ENCODE data around the gene TSHZ1.
"Not testable (repeated sequence)": the region's sequence is repeated elsewhere in the genome, so short reads cannot be mapped to it uniquely, and the experiment has no call there.

The TSHZ1 gene

DNA sequence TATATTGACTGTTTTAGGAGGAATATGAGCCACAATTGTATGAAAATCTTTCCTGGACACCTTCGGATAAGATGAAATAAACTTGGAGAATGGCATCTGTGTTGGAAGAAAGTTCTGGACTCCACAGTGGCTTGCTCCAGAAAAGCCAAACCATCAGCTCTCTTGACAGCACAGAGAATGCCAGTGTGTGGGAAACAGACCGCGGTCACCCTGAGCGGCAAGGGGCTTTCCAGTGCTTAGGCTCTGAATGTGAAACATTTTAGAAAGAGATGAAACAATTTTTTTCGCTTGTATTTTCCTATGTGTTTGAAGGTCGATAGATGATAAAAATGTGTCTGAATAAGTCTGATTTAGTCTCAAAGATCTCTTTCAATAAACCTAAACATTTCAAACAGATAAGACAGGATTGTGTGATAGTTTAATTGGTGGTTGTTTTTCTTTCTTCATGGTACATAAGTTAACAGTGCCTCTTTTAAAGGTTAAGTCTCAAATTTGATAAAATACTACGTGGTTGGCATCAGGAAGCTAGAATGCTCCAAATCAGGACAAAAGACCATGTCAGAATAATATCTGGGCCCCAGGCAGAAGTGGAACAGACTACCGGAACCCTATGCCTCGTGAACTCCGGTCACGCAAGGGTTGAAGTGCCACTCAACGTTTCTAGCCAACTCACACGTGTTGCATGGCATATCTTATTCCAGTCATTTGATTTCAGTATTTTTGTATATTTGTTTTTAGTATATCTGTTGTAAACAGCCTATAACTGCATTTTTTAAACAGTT, 30.6 kb upstream of the TSHZ1 start:
- no peak for DNase-seq

DNA sequence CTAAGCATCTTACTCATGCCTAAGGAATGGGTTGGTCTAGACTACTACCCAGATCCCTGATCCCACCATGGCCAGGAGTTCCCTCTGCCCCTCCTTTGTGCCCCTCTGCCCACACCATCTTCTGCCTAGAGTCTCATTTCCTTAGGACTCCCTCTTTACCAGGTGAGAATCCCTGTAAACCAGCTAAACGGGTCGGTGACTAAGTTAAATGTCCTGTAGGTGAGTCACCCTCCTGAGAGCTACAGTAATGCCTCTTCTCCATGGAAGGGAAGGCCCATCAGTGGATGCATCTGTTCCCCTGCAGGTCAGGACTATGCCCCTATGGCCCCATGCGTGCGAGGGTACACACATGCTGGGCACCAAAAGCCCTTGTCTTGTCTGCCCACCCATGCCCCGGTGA, 27.1 kb upstream of the TSHZ1 start:
- no peak for DNase-seq

GRCh38 chr18:75183973-75184493, 26.6 kb upstream of the TSHZ1 start:
- peak in 9 of 51 donors; percentile 25 to 46 (median 34) for DNase-seq

GRCh38 chr18:75185460-75185859, 25.1 kb upstream of the TSHZ1 start:
- DNase-seq, result no peak

GRCh38 chr18:75187702-75188101, 22.9 kb upstream of the TSHZ1 start:
- DNase-seq, result not testable (repeated sequence)

- no peak for DNase-seq
Measured at GRCh38 chr18:75189696-75190095, 20.9 kb upstream of the TSHZ1 start.

- DNase-seq, result no peak
Measured at GRCh38 chr18:75192899-75193298, 17.7 kb upstream of the TSHZ1 start.

DNA sequence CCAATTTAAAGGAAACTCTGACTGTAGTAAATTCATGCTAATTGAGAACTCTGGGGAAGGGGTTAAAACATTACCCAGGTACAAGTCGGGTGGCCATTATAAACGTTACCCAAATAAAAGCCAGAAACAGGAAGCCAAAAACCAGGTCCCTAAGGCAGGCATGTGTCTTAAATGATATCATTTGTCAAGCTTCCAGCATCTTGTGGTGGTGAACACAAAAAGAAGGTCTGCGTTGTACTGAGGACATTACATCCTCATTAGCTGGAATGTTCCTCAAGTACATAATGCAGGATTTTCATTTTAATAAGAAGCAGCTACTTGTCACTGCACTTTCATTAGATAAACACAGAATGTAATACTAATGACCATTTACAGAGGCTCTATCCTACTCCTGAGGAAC, 12.6 kb upstream of the TSHZ1 start:
- DNase-seq, result no peak

DNA sequence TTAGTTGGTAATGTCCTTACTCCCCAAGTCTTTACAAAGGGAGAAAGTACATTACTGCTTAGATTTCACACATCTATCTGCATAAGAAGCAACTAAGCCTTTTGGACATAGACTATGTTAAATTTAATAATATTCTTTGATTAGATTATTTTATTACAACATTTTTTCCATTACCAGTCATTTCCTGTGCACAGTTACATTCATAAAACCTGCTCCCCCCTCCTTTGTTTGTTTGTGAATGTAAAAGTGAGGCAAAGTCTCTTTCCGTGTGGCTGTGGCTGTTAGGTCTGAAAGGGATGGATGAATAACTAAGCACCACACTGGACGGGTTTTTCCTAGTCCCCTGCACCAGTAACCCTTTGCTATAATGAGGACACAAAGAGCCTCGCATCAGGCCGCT, 11.3 kb upstream of the TSHZ1 start:
- DNase-seq, result no peak

- no peak for DNase-seq
Measured at GRCh38 chr18:75200071-75200470, 10.5 kb upstream of the TSHZ1 start.

- no peak for DNase-seq
Measured at GRCh38 chr18:75200605-75201280, 9.9 kb upstream of the TSHZ1 start.

DNA sequence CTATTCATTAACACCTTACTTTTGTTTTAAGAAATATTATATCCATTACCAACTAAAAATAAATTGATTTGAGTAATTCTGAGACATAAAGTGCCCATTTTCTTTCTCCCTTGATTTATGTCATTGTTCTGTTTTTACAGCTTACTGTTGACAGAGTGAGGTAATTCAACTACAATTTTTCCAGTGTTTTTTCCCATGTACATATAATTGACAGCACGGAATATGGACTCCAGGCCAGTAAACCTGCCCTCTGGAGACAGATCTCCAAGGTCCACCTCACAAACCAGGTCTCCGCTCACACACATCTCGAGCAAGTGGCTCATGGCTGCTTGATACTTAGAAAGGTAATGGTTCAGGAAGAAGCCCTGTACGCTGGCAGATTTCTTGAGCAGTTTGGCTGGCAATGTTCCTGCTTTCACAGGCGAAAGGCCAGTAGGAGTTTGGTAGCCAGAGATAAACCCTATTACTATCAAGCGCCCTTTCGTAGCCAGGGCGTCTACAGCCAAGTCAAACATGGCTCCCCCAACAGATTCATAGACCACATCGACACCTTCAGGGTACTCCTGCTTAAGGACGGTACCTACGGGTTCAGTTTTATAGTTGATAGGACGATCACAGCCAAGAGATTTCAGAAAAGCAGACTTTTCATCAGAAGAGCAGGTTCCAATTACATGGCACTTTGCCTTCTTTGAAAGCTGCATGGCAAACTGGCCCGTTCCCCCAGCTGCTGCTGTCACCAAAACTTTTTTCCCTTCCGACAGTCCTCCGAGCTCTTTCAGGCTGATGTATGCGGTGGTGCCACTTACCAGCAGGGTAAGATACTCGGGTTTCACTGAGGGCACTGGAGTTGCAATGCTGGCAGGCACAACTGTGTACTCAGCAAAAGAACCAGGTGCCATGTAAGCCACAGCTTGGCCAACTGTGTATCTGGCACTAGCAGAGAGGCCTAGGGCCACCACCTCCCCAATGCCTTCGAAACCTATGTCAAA, 9.0 kb upstream of the TSHZ1 start:
- DNase-seq, result no peak

- no peak for DNase-seq
Measured at GRCh38 chr18:75202696-75203365, 7.8 kb upstream of the TSHZ1 start.

GRCh38 chr18:75203416-75204268, 7.0 kb upstream of the TSHZ1 start:
- DNase-seq, result peak in 16 of 51 donors; percentile 19 to 75 (median 40)

- DNase-seq, result peak in 4 of 51 donors; percentile 22 to 75 (median 48)
Measured at GRCh38 chr18:75204269-75204731, 6.3 kb upstream of the TSHZ1 start.

DNA sequence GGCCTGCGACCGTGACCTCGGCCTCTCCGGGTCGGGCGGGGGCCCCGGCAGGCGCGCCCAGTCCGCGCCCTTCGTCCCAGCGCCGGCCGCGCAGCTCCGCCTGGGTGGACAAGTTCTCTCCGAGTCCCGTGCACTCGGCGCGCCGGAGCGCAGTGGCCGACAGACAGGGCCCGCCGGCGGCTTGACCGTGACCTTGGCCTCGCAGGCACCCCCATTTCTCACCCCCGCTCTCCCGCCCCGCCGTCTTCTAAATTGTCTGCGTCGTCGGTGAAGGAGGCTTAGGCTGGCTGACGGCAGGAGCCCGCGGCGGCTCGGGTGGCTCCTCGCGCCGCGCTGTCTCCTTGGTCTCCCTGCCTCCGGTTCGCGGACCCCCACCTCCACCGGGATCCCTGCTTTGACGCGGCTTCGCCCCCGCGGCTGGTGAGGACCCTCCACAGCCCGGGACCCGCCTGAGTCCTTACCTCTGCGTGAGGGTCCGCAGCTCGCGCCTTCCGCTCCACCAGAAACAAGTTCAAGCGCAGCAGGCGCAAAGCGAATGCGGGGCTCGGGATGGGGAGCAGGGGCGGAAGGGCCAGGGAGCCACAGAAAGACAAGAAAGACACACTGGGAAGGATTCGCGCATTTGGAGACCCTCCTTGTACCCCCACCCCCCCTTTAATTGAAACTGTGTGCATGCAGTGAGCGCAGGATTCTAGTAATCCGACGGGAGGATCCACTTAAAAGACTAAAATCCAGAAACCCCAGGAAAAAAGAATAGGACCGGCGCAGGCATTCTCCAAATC, 5.7 kb upstream of the TSHZ1 start:
- peak in 2 of 51 donors; percentile 17 to 22 for DNase-seq

GRCh38 chr18:75205514-75206132, 5.0 kb upstream of the TSHZ1 start:
- DNase-seq, result no peak

Data from hypothalamus (tissue), 51 donors.